EL (cell line): ENCODE results near the gene TMEM255B.
"Not testable (repeated sequence)": the region's sequence is repeated elsewhere in the genome, so short reads cannot be mapped to it uniquely, and the experiment has no call there.

ENCODE experiments used
- DNase-seq: peaks from one replicate; pipeline ENCODE4 v3.0.0-alpha.2; 2016

Gene TMEM255B

GRCh38 chr13:113735194-113735593 lies 23.8 kb upstream of the TMEM255B start:
- no peak for DNase-seq

- DNase-seq: no peak
Observed at GRCh38 chr13:113735750-113736149, 23.3 kb upstream of the TMEM255B start.

- DNase-seq: no peak
Observed at GRCh38 chr13:113736258-113736731, 22.7 kb upstream of the TMEM255B start.

GRCh38 chr13:113737803-113738202 lies 21.2 kb upstream of the TMEM255B start:
- no peak for DNase-seq

GRCh38 chr13:113739527-113740285 lies 19.3 kb upstream of the TMEM255B start:
- DNase-seq: no peak

- no peak for DNase-seq
Observed at GRCh38 chr13:113740286-113740556, 18.8 kb upstream of the TMEM255B start.

- no peak for DNase-seq
Observed at GRCh38 chr13:113740661-113741060, 18.4 kb upstream of the TMEM255B start.

GRCh38 chr13:113741191-113741668 lies 17.8 kb upstream of the TMEM255B start:
- DNase-seq: no peak

GRCh38 chr13:113742000-113742441 lies 17.0 kb upstream of the TMEM255B start:
- DNase-seq: peak; percentile 75

GRCh38 chr13:113742445-113743120 lies 16.4 kb upstream of the TMEM255B start:
- DNase-seq: no peak

GRCh38 chr13:113743366-113744195 lies 15.4 kb upstream of the TMEM255B start:
- DNase-seq: no peak

- DNase-seq: no peak
Observed at GRCh38 chr13:113744197-113745000, 14.6 kb upstream of the TMEM255B start.

GRCh38 chr13:113745059-113745458 lies 14.0 kb upstream of the TMEM255B start:
- no peak for DNase-seq

- DNase-seq: not testable (repeated sequence)
Observed at GRCh38 chr13:113745500-113746142, 13.4 kb upstream of the TMEM255B start.

GRCh38 chr13:113746143-113746525 lies 12.9 kb upstream of the TMEM255B start:
- DNase-seq: no peak

- DNase-seq: no peak
Observed at GRCh38 chr13:113746671-113747070, 12.4 kb upstream of the TMEM255B start.

GRCh38 chr13:113747291-113747833 lies 11.7 kb upstream of the TMEM255B start:
- DNase-seq: no peak

- no peak for DNase-seq
Observed at GRCh38 chr13:113748101-113748861, 10.7 kb upstream of the TMEM255B start.

GRCh38 chr13:113748862-113749451 lies 10.1 kb upstream of the TMEM255B start:
- DNase-seq: no peak

- no peak for DNase-seq
Observed at GRCh38 chr13:113749507-113749906, 9.5 kb upstream of the TMEM255B start.

GRCh38 chr13:113749967-113750366 lies 9.1 kb upstream of the TMEM255B start:
- no peak for DNase-seq
